ENCODE results near the gene MED13. TPM values are rescaled to one million over a fixed set of nuclear protein-coding genes. Genes with fewer than 3 reads are reported as not detected.

Gene MED13
- total RNA-seq, 1 experiment from 2014 or later: 96.0 TPM

DNA sequence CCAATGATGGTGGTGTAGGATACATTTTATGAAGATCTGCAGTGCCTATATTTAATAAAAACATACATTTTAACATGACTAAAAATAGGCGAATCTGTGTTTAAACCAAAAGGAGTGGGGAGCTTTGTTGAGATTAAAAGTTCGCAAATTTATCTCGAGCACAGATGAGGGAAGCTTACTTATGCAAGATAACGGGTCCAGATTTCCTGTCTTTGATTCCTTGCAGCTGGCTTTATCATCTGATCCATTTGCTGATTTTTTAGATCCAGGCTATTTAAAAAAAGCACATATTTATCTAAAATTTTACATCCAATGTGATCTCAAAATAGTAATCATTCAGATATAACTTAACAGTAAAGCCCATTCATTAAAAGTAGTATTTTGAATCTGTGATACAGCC is 80.3 kb downstream of the MED13 start:
- no peaks in the 10 kb centered on the region for H3K9me3 ChIP-seq (ENCODE audit: control insufficient read depth in 1 of 2, insufficient read depth in 1 of 2, low read depth in 1 of 2, low read length in 2 of 2)
- intact Hi-C loops (cut with micrococcal nuclease): no loop called here
- DNase-seq (ENCODE audit: low read depth, low spot score) (no peak), ATAC-seq (no peak)
- BruUV-seq (replicated peaks): no TSS peak
- ChIA-PET CTCF (no interaction called here), POLR2A (no interaction called here), RAD21 (ENCODE audit: low non-redundant PET in 1 of 2, low total read pairs in 2 of 2, uncharacterized antibody in 2 of 2, unreplicated experiment in 2 of 2) (no interaction called here)
- no peak overlapping the region for H3K4me2 ChIP-seq (ENCODE audit: low read length)
- no peak overlapping the region for H3K4me3 ChIP-seq (replicated peaks in 1 of 2; ENCODE audit: low read depth in 1 of 2, low read length in 2 of 2)
- TF ChIP-seq EGR1 (IDR thresholded peaks at IDR 0.05; ENCODE audit: low read depth) (no peak), POLR2AphosphoS5 (IDR thresholded peaks at IDR 0.05; ENCODE audit: low read depth, low read length) (no peak)
- TF ChIP-seq, protein P1, sequence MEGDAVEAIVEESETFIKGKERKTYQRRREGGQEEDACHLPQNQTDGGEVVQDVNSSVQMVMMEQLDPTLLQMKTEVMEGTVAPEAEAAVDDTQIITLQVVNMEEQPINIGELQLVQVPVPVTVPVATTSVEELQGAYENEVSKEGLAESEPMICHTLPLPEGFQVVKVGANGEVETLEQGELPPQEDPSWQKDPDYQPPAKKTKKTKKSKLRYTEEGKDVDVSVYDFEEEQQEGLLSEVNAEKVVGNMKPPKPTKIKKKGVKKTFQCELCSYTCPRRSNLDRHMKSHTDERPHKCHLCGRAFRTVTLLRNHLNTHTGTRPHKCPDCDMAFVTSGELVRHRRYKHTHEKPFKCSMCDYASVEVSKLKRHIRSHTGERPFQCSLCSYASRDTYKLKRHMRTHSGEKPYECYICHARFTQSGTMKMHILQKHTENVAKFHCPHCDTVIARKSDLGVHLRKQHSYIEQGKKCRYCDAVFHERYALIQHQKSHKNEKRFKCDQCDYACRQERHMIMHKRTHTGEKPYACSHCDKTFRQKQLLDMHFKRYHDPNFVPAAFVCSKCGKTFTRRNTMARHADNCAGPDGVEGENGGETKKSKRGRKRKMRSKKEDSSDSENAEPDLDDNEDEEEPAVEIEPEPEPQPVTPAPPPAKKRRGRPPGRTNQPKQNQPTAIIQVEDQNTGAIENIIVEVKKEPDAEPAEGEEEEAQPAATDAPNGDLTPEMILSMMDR (IDR thresholded peaks at IDR 0.05 in 2 of 3, conservative IDR thresholded peaks at IDR 0.05 in 1 of 3; ENCODE audit: borderline replicate concordance in 1 of 3, insufficient read depth in 1 of 3, low read depth in 2 of 3, low read length in 2 of 3): no peak
- H3K9me2 ChIP-seq (ENCODE audit: insufficient read depth): no peaks in the 10 kb centered on the region
- no peak overlapping the region for H3K9ac ChIP-seq (ENCODE audit: low read length)
- no peak overlapping the region for H3K27ac ChIP-seq (ENCODE audit: low read depth, low read length)
- H3K27me3 ChIP-seq (ENCODE audit: insufficient read depth, low read length): no peaks in the 10 kb centered on the region
- H4K20me1 ChIP-seq (ENCODE audit: insufficient read depth): peaks cover 9% of the 10 kb centered on the region; the same call in 1 of the 2 replicates
- peaks cover 55 to 59% of the 10 kb centered on the region in 2 experiments for H3K36me3 ChIP-seq (ENCODE audit: control insufficient read depth in 1 of 2, insufficient read depth in 2 of 2, low read length in 2 of 2)
- H3K79me2 ChIP-seq (ENCODE audit: insufficient read depth, low read length): peaks cover 73% of the 10 kb centered on the region
- H2AFZ ChIP-seq (ENCODE audit: low read depth, low read length, poor library complexity, severe bottlenecking): no peak overlapping the region
- no peaks in the 10 kb centered on the region for H3K4me1 ChIP-seq (ENCODE audit: control insufficient read depth in 1 of 2, insufficient read depth in 2 of 2, low read length in 2 of 2)

DNA sequence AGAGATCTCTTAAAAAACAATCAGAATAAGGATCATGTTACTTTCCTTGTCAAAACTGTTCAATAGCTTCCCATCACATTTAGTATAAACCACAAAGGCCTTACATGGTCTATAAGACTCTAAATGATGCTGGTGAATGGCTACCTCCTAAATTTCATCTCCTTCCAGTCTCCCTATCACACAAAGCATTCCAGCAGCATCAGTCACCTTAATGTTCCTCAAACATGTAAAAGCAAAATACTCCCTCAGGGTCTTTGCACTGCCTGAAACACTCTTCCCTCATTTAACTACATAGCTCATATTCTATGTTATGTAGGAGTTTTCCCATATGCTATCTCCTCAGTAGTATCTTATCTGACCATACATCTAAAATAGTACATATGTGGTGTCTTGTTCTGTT is 83.8 kb downstream of the MED13 start:
- DNase-seq (ENCODE audit: low read depth, low spot score): no peak
- Histone ChIP-seq H3K36me3 (ENCODE audit: control insufficient read depth in 1 of 2, insufficient read depth in 2 of 2, low read length in 2 of 2) (peaks cover 52 to 58% of the 10 kb centered on the region in 2 experiments), H4K20me1 (ENCODE audit: insufficient read depth) (peaks cover 5% of the 10 kb centered on the region; the same call in 1 of the 2 replicates), H3K79me2 (ENCODE audit: insufficient read depth, low read length) (peaks cover 89% of the 10 kb centered on the region), H3K9me3 (ENCODE audit: control insufficient read depth in 1 of 2, insufficient read depth in 1 of 2, low read depth in 1 of 2, low read length in 2 of 2) (no peaks in the 10 kb centered on the region), H3K27me3 (ENCODE audit: insufficient read depth, low read length) (no peaks in the 10 kb centered on the region), H3K4me1 (ENCODE audit: control insufficient read depth in 1 of 2, insufficient read depth in 2 of 2, low read length in 2 of 2) (no peaks in the 10 kb centered on the region), H3K27ac (ENCODE audit: low read depth, low read length) (no peak overlapping the region), H3K4me3 (replicated peaks in 1 of 2; ENCODE audit: low read depth in 1 of 2, low read length in 2 of 2) (no peak overlapping the region), H2AFZ (ENCODE audit: low read depth, low read length, poor library complexity, severe bottlenecking) (no peak overlapping the region), H3K9ac (ENCODE audit: low read length) (no peak overlapping the region), H3K9me2 (ENCODE audit: insufficient read depth) (no peaks in the 10 kb centered on the region), H3K4me2 (ENCODE audit: low read length) (no peak overlapping the region)
- no peak for TF ChIP-seq SP1 (IDR thresholded peaks at IDR 0.05; ENCODE audit: low read depth)
- TF ChIP-seq RAD21 (IDR thresholded peaks at IDR 0.05; ENCODE audit: low read depth): no peak
- TF ChIP-seq, protein P2, sequence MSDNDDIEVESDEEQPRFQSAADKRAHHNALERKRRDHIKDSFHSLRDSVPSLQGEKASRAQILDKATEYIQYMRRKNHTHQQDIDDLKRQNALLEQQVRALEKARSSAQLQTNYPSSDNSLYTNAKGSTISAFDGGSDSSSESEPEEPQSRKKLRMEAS (IDR thresholded peaks at IDR 0.05): no peak
- no peak for TF ChIP-seq POLR2A (IDR thresholded peaks at IDR 0.05; ENCODE audit: borderline replicate concordance, extremely low read depth, insufficient read depth, insufficient read length)
- no peak for TF ChIP-seq EGR1 (IDR thresholded peaks at IDR 0.05; ENCODE audit: low read depth)
- TF ChIP-seq CEBPB (IDR thresholded peaks at IDR 0.05; ENCODE audit: low read depth): no peak
- TF ChIP-seq EZH2 (IDR thresholded peaks at IDR 0.05): no peak
- TF ChIP-seq FOSL1 (IDR thresholded peaks at IDR 0.05; ENCODE audit: low read depth): no peak
- no peak for TF ChIP-seq SIN3A (IDR thresholded peaks at IDR 0.05; ENCODE audit: low read depth)
- RAD21 ChIA-PET (ENCODE audit: low non-redundant PET in 1 of 2, low total read pairs in 2 of 2, uncharacterized antibody in 2 of 2, unreplicated experiment in 2 of 2): no interaction called here
- POLR2A ChIA-PET: no interaction called here
- TSS peak; percentile 3 for BruUV-seq (replicated peaks)
- intact Hi-C loops (cut with micrococcal nuclease): no loop called here
- CTCF ChIA-PET: no interaction called here
- ATAC-seq: no peak

Measured in HCT116 (cell line).